ENCODE results near the gene ZSCAN30. TPM values are rescaled to one million over a fixed set of nuclear protein-coding genes. Genes with fewer than 3 reads are reported as not detected.
"Not testable (repeated sequence)": the region's sequence is repeated elsewhere in the genome, so short reads cannot be mapped to it uniquely, and the experiment has no call there.

The ZSCAN30 gene
- total RNA-seq, 2 experiments from 2014 or later = 17.9 to 19.6 TPM

- DNase-seq; H3K27ac Mint-ChIP-seq; H3K27me3 Mint-ChIP-seq; H3K4me1 Mint-ChIP-seq (ENCODE audit: low read depth); POLR2A ChIA-PET; H3K36me3 Mint-ChIP-seq; H3K4me3 Mint-ChIP-seq; CTCF ChIA-PET; intact Hi-C loops (cut with micrococcal nuclease); H3K9me3 Mint-ChIP-seq: not testable (repeated sequence)
Measured at GRCh38 chr18:35219331-35219730, 70.7 kb downstream of the ZSCAN30 start.

GRCh38 chr18:35216611-35217010 lies 73.4 kb downstream of the ZSCAN30 start:
- H3K4me3 Mint-ChIP-seq; DNase-seq; H3K36me3 Mint-ChIP-seq; CTCF ChIA-PET; H3K9me3 Mint-ChIP-seq; H3K4me1 Mint-ChIP-seq (ENCODE audit: low read depth); H3K27ac Mint-ChIP-seq; POLR2A ChIA-PET; H3K27me3 Mint-ChIP-seq; intact Hi-C loops (cut with micrococcal nuclease): not testable (repeated sequence)

GRCh38 chr18:35215026-35215425 lies 75.0 kb downstream of the ZSCAN30 start:
- Mint-ChIP-seq H3K4me3 (no peak overlapping the region), H3K36me3 (no peaks in the 10 kb centered on the region), H3K4me1 (ENCODE audit: low read depth) (no peaks in the 10 kb centered on the region), H3K9me3 (no peaks in the 10 kb centered on the region), H3K27me3 (peaks cover 2% of the 10 kb centered on the region), H3K27ac (no peak overlapping the region)
- CTCF ChIA-PET = no interaction called here
- POLR2A ChIA-PET = no interaction called here
- intact Hi-C loops (cut with micrococcal nuclease) = no loop called here
- DNase-seq = no peak

GRCh38 chr18:35205746-35206458 lies 84.1 kb downstream of the ZSCAN30 start:
- H3K4me1 Mint-ChIP-seq (ENCODE audit: low read depth); H3K27me3 Mint-ChIP-seq; H3K36me3 Mint-ChIP-seq; CTCF ChIA-PET; H3K27ac Mint-ChIP-seq; H3K9me3 Mint-ChIP-seq; DNase-seq; POLR2A ChIA-PET; intact Hi-C loops (cut with micrococcal nuclease); H3K4me3 Mint-ChIP-seq: not testable (repeated sequence)

- intact Hi-C loops (cut with micrococcal nuclease) = no loop called here
- Mint-ChIP-seq H3K4me1 (ENCODE audit: low read depth) (no peaks in the 10 kb centered on the region), H3K27me3 (peaks cover 4% of the 10 kb centered on the region), H3K27ac (no peak overlapping the region), H3K36me3 (peaks cover 2% of the 10 kb centered on the region), H3K4me3 (no peak overlapping the region), H3K9me3 (peaks cover 7% of the 10 kb centered on the region)
- ChIA-PET POLR2A (no interaction called here), CTCF (no interaction called here)
- DNase-seq = no peak
Measured at GRCh38 chr18:35205199-35205712, 84.8 kb downstream of the ZSCAN30 start.

GRCh38 chr18:35203067-35203466 lies 87.0 kb downstream of the ZSCAN30 start:
- Mint-ChIP-seq H3K4me1 (ENCODE audit: low read depth) (no peaks in the 10 kb centered on the region), H3K27me3 (peaks cover 4% of the 10 kb centered on the region), H3K4me3 (no peak overlapping the region), H3K27ac (no peak overlapping the region), H3K36me3 (peaks cover 2% of the 10 kb centered on the region), H3K9me3 (peaks cover 7% of the 10 kb centered on the region)
- CTCF ChIA-PET = no interaction called here
- no peak for DNase-seq
- POLR2A ChIA-PET = no interaction called here
- intact Hi-C loops (cut with micrococcal nuclease) = no loop called here

GRCh38 chr18:35201256-35201931 lies 88.6 kb downstream of the ZSCAN30 start:
- Mint-ChIP-seq H3K9me3 (peaks cover 7% of the 10 kb centered on the region), H3K4me1 (ENCODE audit: low read depth) (no peaks in the 10 kb centered on the region), H3K36me3 (peaks cover 2% of the 10 kb centered on the region), H3K27ac (no peak overlapping the region), H3K27me3 (peaks cover 4% of the 10 kb centered on the region), H3K4me3 (no peak overlapping the region)
- DNase-seq = no peak
- ChIA-PET POLR2A (interaction anchor here (0.6 kb wide), 1 partner anchor 37 kb away, joined by 3 read pairs; no protein-coding TSS in a partner anchor), CTCF (interaction anchor here (1.1 to 1.6 kb wide), 2 partner anchors 10 to 29 kb away, joined by 3 to 4 read pairs; no protein-coding TSS in a partner anchor)
- intact Hi-C loops (cut with micrococcal nuclease) = no loop called here

Other genes with a start within 250 kb of the ZSCAN30 start
- 10 to 100 TPM; 46.4 to 46.5 TPM for gene MAPRE2, start 248.8 kb downstream of the ZSCAN30 start, total RNA-seq
- gene ZNF397, start 49.2 kb downstream of the ZSCAN30 start, total RNA-seq = 10 to 100 TPM; 19.2 to 19.6 TPM
- 10 to 100 TPM; 40.6 to 48.6 TPM for gene ZNF24, start 54.2 kb upstream of the ZSCAN30 start, total RNA-seq
- gene ZNF396, start 87.1 kb upstream of the ZSCAN30 start, total RNA-seq = 1 to 10 TPM in 1 of 2 experiments, under 1 TPM in 1; 0.93 to 1.6 TPM
- 10 to 100 TPM; 25.3 to 28.5 TPM for gene INO80C, start 207.7 kb upstream of the ZSCAN30 start, total RNA-seq